NB4 (cell line): ENCODE measurements around the gene GIT2.

Source experiments
- MYC ChIP-seq: IDR thresholded peaks from 2 replicates; pipeline ENCODE4 v1.6.1; 2011; ENCODE audit warnings: low read depth, low read length
- POLR2A ChIP-seq: IDR thresholded peaks from 2 replicates; pipeline ENCODE4 v1.6.1; 2011; ENCODE audit warnings: mild to moderate bottlenecking; ENCODE audit not compliant: insufficient read length; ENCODE audit errors: extremely low read depth
- TF ChIP-seq, protein P1 (sequence below): IDR thresholded peaks from one replicate; pipeline ENCODE4 v1.5.1; 2012; ENCODE audit warnings: low read depth, low read length

- TF ChIP-seq MYC: no peak
- no peak for TF ChIP-seq POLR2A
- TF ChIP-seq, protein P1, sequence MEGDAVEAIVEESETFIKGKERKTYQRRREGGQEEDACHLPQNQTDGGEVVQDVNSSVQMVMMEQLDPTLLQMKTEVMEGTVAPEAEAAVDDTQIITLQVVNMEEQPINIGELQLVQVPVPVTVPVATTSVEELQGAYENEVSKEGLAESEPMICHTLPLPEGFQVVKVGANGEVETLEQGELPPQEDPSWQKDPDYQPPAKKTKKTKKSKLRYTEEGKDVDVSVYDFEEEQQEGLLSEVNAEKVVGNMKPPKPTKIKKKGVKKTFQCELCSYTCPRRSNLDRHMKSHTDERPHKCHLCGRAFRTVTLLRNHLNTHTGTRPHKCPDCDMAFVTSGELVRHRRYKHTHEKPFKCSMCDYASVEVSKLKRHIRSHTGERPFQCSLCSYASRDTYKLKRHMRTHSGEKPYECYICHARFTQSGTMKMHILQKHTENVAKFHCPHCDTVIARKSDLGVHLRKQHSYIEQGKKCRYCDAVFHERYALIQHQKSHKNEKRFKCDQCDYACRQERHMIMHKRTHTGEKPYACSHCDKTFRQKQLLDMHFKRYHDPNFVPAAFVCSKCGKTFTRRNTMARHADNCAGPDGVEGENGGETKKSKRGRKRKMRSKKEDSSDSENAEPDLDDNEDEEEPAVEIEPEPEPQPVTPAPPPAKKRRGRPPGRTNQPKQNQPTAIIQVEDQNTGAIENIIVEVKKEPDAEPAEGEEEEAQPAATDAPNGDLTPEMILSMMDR: no peak
These were observed 55.7 kb downstream of the GIT2 start for GRCh38 chr12:109940339-109940923.
